Transverse colon (tissue), 4 donors: ENCODE results near the gene OCA2. TPM values are rescaled to one million over a fixed set of nuclear protein-coding genes. Genes with fewer than 3 reads are reported as not detected.
"Not testable (repeated sequence)": the region's sequence is repeated elsewhere in the genome, so short reads cannot be mapped to it uniquely, and the experiment has no call there.

Source experiments
- DNase-seq: peaks from one replicate; pipeline ENCODE4 v3.0.0-alpha.2; 2019
- H3K27ac ChIP-seq, 4 donors: fragments of 200-600 bp; sonication (generic); 2 replicates each; pipeline ENCODE4 v1.5.1; 2016 to 2018; ENCODE audit warnings: inconsistent platforms in 4 of 4
- H3K27me3 ChIP-seq: fragments of 200-600 bp; sonication (generic); 2 replicates; pipeline ENCODE4 v1.5.1; 2017; ENCODE audit warnings: inconsistent platforms
- H3K36me3 ChIP-seq, 4 donors: fragments of 200-600 bp; sonication (generic); 2 replicates each; pipeline ENCODE4 v1.5.1; 2017 to 2019; ENCODE audit warnings: inconsistent platforms in 4 of 4
- H3K4me1 ChIP-seq, 4 donors: fragments of 200-600 bp; sonication (generic); 2 replicates each; pipeline ENCODE4 v1.5.1; 2017 to 2020; ENCODE audit warnings: inconsistent platforms in 4 of 4
- H3K4me3 ChIP-seq, 4 donors: fragments of 200-600 bp; sonication (generic); 1 replicate in 1 of 4; 2 replicates in 3 of 4; pipeline versions ENCODE4 v1.5.1 to v1.6.1; 2017 to 2019; ENCODE audit warnings: inconsistent platforms in 4 of 4
- H3K9me3 ChIP-seq, 2 donors: fragments of 200-600 bp; sonication (generic); 2 replicates each; pipeline ENCODE4 v1.5.1; 2017 to 2019; ENCODE audit warnings: inconsistent platforms in 2 of 2
- CTCF ChIP-seq, 5 experiments: fragments of 200-600 bp in 3 of 5; fragments of 450-650 bp in 2 of 5; sonication (generic) in 3 of 5; IDR thresholded peaks; 1 replicate in 2 of 5; 2 replicates in 3 of 5; pipeline ENCODE4 v1.5.1; 2016 to 2017; ENCODE audit warnings: antibody characterized with exemption in 5 of 5, inconsistent platforms in 3 of 5, mild to moderate bottlenecking in 2 of 5, moderate library complexity in 1 of 5
- EP300 ChIP-seq: sonication (generic); formaldehyde crosslinking; IDR thresholded peaks from one replicate; pipeline ENCODE4 v1.6.1; 2017; ENCODE audit warnings: antibody characterized with exemption, low read depth
- POLR2A ChIP-seq: fragments of 450-650 bp; IDR thresholded peaks from one replicate; pipeline ENCODE4 v1.6.1; 2016; ENCODE audit warnings: antibody characterized with exemption, mild to moderate bottlenecking, moderate library complexity
- POLR2AphosphoS5 ChIP-seq, 3 donors: sonication (generic); formaldehyde crosslinking; IDR thresholded peaks; one replicate each; pipeline ENCODE4 v1.6.1; 2016; ENCODE audit warnings: antibody characterized with exemption in 3 of 3
- WGBS, 2 donors: methylation state at CpG; one replicate each; pipeline ENCODE4 v1.1.5; 2018; ENCODE audit warnings: low coverage in 1 of 2; 5-methylcytosine and 5-hydroxymethylcytosine counted together
- in situ Hi-C, 4 donors: fragments of 200-750 bp; cut with MboI; loops; one replicate each; pipeline versions ENCODE4 v1.15.0 to v1.15.1; 2017; ENCODE audit warnings: low sequenced_read_pairs in 3 of 4, low pct_ligation_motif_present in 1 of 4, low pct_unique_long_range_greater_than_20kb in 1 of 4
- intact Hi-C: fragments of 100-400 bp; cut with DNase I; formaldehyde crosslinking; loops from one replicate; pipeline ENCODE4 v1.15.1; 2023; ENCODE audit warnings: low total_unique reads
- total RNA-seq, 4 donors: library from RNA; depleted of rRNA; stranded (reverse); fragments of >200 nt; gene quantifications; one replicate each; pipeline ENCODE4 v1.1.0, GENCODE V29; 2016

Gene OCA2
- total RNA-seq, 4 donors from 2014 or later, result 1.4 to 1.9 TPM; not detected in 2

GRCh38 chr15:27767918-27768640 is 331.0 kb downstream of the OCA2 start:
- intact Hi-C loops, result loop anchor here (10.0 kb wide), 1 partner anchor 57 kb away; no protein-coding TSS in a partner anchor
- H3K4me3 ChIP-seq, result no peak overlapping the region
- no peaks in the 10 kb centered on the region for H3K27me3 ChIP-seq
- no peaks in the 10 kb centered on the region for H3K36me3 ChIP-seq
- TF ChIP-seq CTCF (IDR thresholded peaks at IDR 0.05) (no peak), EP300 (no peak), POLR2AphosphoS5 (IDR thresholded peaks at IDR 0.05) (no peak), POLR2A (no peak)
- H3K27ac ChIP-seq, result no peak overlapping the region
- WGBS, 2 donors, result 84 to 90% methylated on average over 7 to 14 of the region's 14 CpGs
- in situ Hi-C loops, result no loop called here
- peaks cover 0 to 4% of the 10 kb centered on the region in 2 donors for H3K9me3 ChIP-seq
- no peaks in the 10 kb centered on the region for H3K4me1 ChIP-seq
- DNase-seq, result no peak

GRCh38 chr15:27767430-27767829 is 331.7 kb downstream of the OCA2 start:
- H3K4me3 ChIP-seq, H3K27ac ChIP-seq, H3K9me3 ChIP-seq, H3K36me3 ChIP-seq, DNase-seq, in situ Hi-C loops, H3K4me1 ChIP-seq, H3K27me3 ChIP-seq: not testable (repeated sequence)
- intact Hi-C loops, result loop anchor here (10.0 kb wide), 1 partner anchor 57 kb away; no protein-coding TSS in a partner anchor

GRCh38 chr15:27764339-27764738 is 334.8 kb downstream of the OCA2 start:
- Histone ChIP-seq H3K27ac (no peak overlapping the region), H3K4me3 (no peak overlapping the region), H3K27me3 (no peaks in the 10 kb centered on the region), H3K9me3 (no peaks in the 10 kb centered on the region), H3K4me1 (no peaks in the 10 kb centered on the region), H3K36me3 (no peaks in the 10 kb centered on the region)
- 94% methylated on average over 3 of the region's 3 CpGs; no CpG with 5 or more reads in 1 of the 2 donors for WGBS, 2 donors
- no peak for DNase-seq
- no peak for TF ChIP-seq CTCF (IDR thresholded peaks at IDR 0.05)
- TF ChIP-seq POLR2A, result no peak
- TF ChIP-seq EP300, result no peak
- TF ChIP-seq POLR2AphosphoS5 (IDR thresholded peaks at IDR 0.05), result no peak
- in situ Hi-C loops (no loop called here), intact Hi-C loops (loop anchor here (10.0 kb wide), 1 partner anchor 60 kb away; no protein-coding TSS in a partner anchor)

- no peaks in the 10 kb centered on the region for H3K4me1 ChIP-seq
- TF ChIP-seq POLR2AphosphoS5 (IDR thresholded peaks at IDR 0.05) (no peak), EP300 (no peak), CTCF (IDR thresholded peaks at IDR 0.05) (no peak), POLR2A (no peak)
- in situ Hi-C loops (no loop called here), intact Hi-C loops (loop anchor here (10.0 kb wide), 1 partner anchor 61 kb away; no protein-coding TSS in a partner anchor)
- H3K9me3 ChIP-seq, result no peaks in the 10 kb centered on the region
- no peak overlapping the region for H3K4me3 ChIP-seq
- no peaks in the 10 kb centered on the region for H3K36me3 ChIP-seq
- H3K27ac ChIP-seq, result no peak overlapping the region
- whole genome bisulfite sequencing, 2 donors, result 86% methylated on average over 3 of the region's 3 CpGs; no CpG with 5 or more reads in 1 of the 2 donors
- no peaks in the 10 kb centered on the region for H3K27me3 ChIP-seq
- no peak for DNase-seq
These were observed 335.6 kb downstream of the OCA2 start for GRCh38 chr15:27763514-27763913.
